ENCODE results near the gene RFK.
"Not testable (repeated sequence)": the region's sequence is repeated elsewhere in the genome, so short reads cannot be mapped to it uniquely, and the experiment has no call there.

Gene RFK

DNA sequence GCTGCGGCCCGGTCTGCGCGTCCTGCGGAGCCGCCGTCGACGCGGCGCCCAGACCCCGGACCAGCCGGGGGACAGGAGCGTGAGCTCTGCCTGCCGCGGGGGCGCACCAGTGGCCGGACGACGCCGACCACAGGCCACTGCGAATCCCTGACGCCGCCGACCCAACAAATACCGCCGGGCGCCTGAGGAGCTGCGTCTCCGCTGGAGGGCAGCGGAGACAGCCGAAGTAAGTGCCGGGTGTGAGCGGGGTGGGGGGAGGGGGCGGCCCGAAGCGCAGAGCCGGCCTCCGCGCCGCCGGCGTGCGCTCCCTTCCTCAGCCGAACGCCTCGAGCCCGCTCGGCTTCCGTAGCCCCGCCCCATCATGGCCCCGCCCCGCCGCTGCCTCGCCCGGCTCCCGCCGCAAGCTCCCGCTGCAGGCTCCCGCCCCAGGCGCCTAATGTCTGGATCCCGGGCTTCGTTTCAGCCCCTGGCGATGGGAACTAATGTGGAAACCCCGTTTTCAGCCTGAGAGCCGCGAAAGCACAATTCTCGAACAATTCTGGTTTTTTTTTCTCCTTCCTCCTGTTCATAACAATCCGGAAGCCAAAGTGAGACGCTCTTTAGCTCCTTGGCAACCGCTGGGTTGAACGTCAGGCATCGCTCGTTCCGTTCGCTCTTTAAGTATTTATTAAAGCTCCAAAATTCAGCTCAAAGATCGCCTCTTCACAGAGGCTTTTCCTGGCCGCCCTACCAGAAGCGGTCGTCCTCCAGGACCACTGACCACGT is at the start of gene RFK:
Gene RFK, minus strand, starts transcription at position 232 of the 765 bp plus-strand sequence. CDS start 255 bp downstream, outside the sequence.
- DNase-seq, result peak; percentile 90

- no peak for DNase-seq
Observed at GRCh38 chr9:76443887-76444286, 49.7 kb upstream of the RFK start.

DNA sequence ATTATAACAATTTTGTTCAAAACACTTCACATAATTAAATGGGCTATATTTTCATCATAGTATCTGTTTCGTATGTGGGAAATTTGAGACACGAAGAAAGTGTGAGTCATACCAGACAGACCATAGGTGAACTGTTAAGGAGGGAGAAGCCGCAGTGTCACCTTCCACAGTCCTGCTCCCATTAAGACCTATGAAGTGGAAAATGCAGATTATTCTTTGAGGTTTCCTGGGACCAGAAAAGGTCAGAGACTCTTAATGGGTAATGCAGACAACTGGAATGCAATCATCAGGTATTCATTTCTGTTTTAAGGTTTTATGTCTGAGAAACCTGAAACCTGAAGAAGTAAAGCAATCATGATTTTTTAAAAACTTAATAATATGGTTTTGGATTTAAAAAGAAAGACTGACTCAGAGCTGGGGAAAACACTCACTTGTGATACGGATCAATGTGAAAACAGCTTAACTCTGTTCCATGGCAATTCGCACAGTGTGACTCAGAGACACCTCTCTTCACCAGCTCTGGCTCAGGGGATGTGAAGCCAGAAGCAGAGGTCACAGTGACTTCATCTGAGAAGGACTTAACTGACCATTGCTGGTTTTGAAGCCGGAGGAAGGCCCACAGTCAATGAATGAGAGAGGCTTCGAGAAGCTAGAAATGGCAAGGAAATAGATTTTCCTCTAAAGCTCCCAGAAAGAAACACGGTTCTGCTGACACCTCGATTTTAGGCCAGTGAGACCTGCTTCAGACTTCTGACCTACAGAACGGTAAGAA is 47.5 kb upstream of the RFK start:
- no peak for DNase-seq

DNA sequence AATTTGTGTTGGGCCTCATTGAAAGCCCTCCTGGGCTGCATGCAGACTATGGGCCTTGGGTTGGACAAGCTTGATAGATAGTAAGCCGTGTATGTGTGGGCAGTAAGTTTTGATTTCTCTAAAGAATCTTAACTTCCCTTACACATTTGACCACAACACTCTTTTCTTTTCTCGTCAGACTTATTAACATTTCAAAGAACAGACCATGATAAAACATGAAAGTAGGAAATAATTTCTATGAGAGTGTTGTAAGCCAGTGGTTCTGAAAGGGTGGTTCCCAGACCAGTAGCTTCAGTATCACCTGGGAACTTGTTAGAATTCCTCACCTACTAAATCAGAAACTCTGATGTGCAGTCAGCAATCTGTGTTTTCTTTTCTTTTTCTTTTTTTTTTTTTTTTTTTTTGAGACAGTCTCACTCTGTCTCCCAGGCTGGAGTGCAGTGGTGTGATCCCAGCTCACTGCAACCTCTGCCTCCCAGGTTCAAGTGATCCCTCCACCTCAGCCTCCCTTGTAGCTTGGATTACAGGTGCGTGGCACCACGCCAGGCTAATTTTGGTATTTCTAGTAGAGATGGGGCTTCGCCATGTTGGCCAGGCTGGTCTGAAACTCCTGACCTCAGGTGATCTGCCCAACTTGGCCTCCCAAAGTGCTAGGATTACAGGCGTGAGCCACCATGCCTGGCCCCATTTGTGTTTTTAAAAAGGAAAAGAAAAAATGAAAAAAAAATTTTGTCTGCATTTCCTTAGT is 44.8 kb upstream of the RFK start:
- no peak for DNase-seq

GRCh38 chr9:76437017-76437699 is 42.9 kb upstream of the RFK start:
- not testable (repeated sequence) for DNase-seq

DNA sequence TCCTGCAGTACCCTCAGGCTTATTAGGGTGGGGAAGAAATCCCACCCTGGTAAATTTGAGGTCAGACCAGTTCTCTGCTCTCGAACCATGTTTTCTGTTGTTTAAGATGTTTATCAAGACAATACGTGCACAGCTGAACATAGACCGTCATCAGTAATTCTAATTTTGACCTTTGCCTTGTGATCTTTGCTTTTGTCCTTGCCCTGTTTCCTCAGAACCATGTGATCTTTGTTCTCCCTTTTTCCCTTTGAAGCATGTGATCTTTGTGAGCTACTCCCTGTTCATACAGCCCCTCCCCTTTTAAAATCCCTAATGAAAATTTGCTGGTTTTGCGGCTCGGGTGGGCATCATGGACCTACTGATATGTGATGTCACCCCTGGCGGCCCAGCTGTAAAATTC is 40.7 kb upstream of the RFK start:
- DNase-seq, result not testable (repeated sequence)

GRCh38 chr9:76433836-76434235 is 39.6 kb upstream of the RFK start:
- no peak for DNase-seq

- DNase-seq, result no peak
Observed at GRCh38 chr9:76433406-76433805, 39.2 kb upstream of the RFK start.

DNA sequence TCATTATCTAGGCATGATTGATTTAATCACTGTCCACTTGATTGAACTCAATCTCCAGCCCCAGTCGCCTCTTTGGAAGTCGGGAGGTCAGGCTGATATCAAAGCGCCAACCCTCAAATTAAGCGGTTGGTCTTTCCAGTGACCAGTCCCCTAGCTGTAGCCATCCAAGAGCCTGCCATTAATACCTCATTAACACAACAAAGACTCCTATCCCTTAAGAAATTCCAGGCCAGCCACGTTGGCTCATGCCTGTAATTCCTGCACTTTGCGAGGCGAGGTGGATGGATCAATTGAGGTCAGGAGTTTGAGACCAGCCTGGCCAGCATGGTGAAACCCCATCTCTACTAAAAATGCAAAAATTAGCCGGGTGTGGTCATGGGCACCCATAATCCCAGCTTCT is 37.4 kb upstream of the RFK start:
- DNase-seq, result no peak

- no peak for DNase-seq
Observed at GRCh38 chr9:76426807-76427419, 32.7 kb upstream of the RFK start.

DNA sequence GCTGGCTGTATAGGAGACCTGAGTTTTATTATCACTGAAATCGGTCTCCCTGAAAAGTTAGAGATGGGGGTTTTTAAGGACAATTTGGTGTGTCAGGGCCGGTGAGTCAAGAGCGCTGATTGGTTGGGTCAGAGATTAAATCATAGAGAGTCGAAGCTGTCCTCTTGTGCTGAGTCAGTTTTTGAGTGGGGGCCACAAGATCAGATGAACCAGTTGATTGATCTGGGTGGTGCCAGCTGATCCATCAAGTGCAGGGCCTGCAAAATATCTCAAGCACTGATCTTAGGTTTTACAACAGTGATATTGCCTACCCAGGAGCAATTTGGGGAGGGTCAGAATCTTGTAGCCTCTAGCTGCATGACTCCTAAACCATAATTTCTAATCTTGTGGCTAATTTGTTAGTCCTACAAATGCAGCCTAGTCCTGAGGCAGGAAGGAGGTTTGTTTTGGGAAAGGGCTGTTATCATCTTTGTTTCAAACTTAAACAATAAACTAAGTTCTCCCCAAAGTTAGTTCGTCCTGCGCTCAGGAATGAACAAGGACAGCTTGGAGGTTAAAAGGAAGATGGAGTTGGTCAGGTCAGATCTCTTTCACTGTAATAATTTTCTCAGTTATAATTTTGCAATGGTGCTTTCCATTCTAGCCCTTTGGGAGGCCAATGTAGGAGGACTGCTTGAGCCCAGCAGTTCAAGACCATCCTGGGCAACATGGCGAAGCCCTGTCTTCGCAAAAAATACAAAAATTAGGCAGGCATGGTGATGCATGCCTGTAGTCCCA is 31.6 kb upstream of the RFK start:
- DNase-seq, result no peak

DNA sequence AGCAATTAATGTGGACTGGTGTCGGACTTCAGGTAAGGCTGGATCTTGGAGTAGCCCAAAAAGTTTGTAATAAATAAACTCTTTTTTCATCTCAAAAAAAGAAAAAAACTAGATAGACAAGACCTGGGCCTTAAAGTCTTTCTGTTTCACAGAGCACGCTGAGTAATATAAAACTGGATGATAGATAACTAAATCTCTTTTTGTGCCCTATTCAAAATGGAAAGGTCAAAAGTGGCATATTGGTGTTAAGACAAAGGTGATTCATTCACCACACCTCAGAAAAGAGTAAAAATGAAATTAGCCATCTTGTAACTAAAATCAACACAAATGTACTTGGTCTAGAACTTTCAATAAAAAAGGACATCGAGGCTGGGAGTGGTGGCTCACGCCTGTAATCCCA is 30.3 kb upstream of the RFK start:
- no peak for DNase-seq

GRCh38 chr9:76423216-76424177 is 29.3 kb upstream of the RFK start:
- DNase-seq, result no peak

DNA sequence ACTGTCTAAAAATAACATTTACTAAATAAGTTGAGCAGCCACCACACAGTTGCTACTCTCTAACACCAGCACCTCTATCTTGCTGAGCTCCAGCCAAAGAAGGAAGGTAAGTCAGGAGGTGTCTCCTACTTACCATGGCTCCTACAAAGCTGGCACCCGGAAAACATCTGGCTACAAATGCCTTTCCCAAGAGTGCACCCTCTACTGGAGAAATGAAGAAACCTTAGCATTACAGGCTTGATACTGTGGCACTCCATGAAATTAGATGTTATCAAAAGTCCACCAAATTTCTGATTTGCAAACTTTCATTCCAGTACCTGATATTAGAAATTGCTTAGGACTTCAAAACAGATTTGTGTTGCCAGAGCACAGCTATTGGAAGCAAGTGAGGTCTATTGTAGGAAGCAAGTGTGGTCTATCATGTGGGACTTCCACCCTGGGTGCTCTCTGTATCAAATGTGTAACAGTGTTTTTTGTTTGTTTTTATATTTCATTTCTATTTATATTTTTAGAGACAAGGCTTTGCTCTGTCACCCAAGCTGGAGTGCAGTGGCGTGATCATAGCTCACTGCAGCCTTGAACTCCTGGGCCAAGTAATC is 25.7 kb upstream of the RFK start:
- DNase-seq, result peak; percentile 16

- no peak for DNase-seq
Observed at GRCh38 chr9:76417394-76417793, 23.2 kb upstream of the RFK start.

- peak; percentile 88 for DNase-seq
Observed at GRCh38 chr9:76415731-76416130, 21.5 kb upstream of the RFK start.

DNA sequence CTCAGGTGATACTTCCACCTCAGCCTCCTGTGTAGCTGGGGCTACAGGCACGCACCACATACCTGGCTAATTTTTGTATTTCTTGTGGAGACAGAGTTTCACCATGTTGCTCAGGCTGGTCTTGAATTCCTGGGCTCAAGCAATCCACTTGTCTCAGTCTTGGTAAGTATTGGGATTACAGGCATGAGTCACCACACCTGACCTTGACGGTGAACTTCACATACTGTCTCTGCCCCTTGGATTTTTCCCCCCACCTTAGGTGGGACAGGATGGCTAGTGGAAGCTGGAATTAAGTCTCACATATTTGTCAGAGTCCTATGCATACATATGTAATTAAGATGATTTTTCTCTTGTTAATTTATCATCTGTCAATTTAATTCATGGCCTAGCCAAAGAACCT is 20.9 kb upstream of the RFK start:
- no peak for DNase-seq

DNA sequence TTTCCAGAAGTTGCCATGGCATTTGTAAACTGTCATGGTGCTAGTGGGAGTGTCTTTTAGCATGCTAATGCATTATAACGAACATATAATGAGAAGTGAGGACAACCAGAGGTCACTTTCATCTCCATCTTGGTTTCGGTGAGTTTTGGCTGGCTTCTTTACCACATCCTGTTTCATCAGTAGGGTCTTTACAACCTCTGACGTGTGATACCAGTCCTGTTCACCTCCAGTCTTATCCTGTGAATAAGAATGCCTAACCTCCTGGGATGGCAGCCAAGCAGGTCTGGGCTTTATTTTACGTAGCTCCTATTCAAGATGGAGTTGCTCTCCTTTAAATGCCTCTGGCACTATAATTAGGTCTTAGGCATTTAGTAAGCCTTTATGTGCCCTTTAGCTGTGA is 20.4 kb upstream of the RFK start:
- no peak for DNase-seq

DNA sequence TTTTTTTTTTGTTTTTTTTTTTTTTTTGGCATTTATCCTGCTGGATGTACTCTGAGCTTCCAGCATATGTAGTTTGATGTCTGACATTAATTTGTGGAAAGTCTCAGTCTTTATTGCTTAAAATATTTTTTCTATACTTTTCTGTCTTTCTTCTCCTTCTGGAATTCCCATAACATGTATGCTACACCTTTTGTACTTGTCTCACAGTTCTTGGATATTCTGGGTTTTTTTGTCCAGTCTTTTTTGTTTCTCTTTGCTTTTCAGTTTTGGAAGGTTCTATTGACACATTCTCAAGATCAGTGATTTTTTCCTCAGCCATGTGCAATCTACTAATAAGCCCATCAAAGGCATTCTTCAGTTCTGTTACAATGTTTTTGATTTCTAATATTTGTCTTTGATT is 19.4 kb upstream of the RFK start:
- DNase-seq, result no peak

DNA sequence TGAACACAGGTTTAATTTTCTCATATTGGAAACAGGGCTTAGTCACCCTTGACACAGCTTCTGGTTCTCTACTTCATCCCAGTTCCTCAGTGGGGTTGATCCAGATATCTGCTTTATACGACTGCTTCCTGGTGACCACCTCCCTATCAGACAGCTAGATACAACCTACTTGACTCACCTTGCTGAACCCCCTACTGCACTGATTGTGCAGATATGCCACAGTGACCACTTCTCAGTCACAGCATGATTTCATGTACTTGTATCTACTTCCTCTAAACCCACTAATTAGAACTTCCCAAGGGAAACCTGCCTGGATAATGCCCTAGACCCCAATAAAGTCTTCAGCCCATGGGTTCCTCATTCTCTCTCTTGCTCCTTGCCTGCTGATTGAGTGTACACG is 18.4 kb upstream of the RFK start:
- DNase-seq, result no peak

Measured in COR-L47 (cell line).